Measurements from ENCODE around the gene ARL5B. TPM values are rescaled to one million over a fixed set of nuclear protein-coding genes. Genes with fewer than 3 reads are reported as not detected.

ARL5B gene
- total RNA-seq, 1 donor from 2014 or later = 38.4 TPM

GRCh38 chr10:18647151-18647550 is 12.1 kb upstream of the ARL5B start:
- no peak for TF ChIP-seq CTCF (conservative IDR thresholded peaks at IDR 0.05)
- H3K4me3 Mint-ChIP-seq = no peak overlapping the region

GRCh38 chr10:18647945-18648344 is 11.3 kb upstream of the ARL5B start:
- Mint-ChIP-seq H3K9me3 (no peaks in the 10 kb centered on the region), H3K4me3 (peak overlapping the region; percentile 41), H3K27ac (ENCODE audit: unreplicated experiment) (no peak overlapping the region), H3K4me1 (peaks cover 42% of the 10 kb centered on the region), H3K27me3 (ENCODE audit: low read depth) (no peaks in the 10 kb centered on the region), H3K36me3 (ENCODE audit: low read depth) (no peaks in the 10 kb centered on the region)
- no peak for DNase-seq (ENCODE audit: low read depth, low spot score)
- no peak for TF ChIP-seq CTCF (conservative IDR thresholded peaks at IDR 0.05)

More at GRCh38 chr10:18647151-18647550, 12.1 kb upstream of the ARL5B start:
- Mint-ChIP-seq H3K27me3 (ENCODE audit: low read depth) (no peaks in the 10 kb centered on the region), H3K4me1 (peaks cover 39% of the 10 kb centered on the region), H3K27ac (ENCODE audit: unreplicated experiment) (no peak overlapping the region), H3K9me3 (no peaks in the 10 kb centered on the region), H3K36me3 (ENCODE audit: low read depth) (no peaks in the 10 kb centered on the region)
- DNase-seq (ENCODE audit: low read depth, low spot score) = no peak

GRCh38 chr10:18649364-18649959 is 9.8 kb upstream of the ARL5B start:
- Mint-ChIP-seq H3K27me3 (ENCODE audit: low read depth) (no peaks in the 10 kb centered on the region), H3K4me1 (peaks cover 42% of the 10 kb centered on the region), H3K9me3 (no peaks in the 10 kb centered on the region), H3K27ac (ENCODE audit: unreplicated experiment) (no peak overlapping the region), H3K36me3 (ENCODE audit: low read depth) (no peaks in the 10 kb centered on the region), H3K4me3 (peak overlapping the region; percentile 99)
- DNase-seq (ENCODE audit: low read depth, low spot score) = no peak
- no peak for TF ChIP-seq CTCF (conservative IDR thresholded peaks at IDR 0.05)

GRCh38 chr10:18650404-18650997 is 8.7 kb upstream of the ARL5B start:
- DNase-seq (ENCODE audit: low read depth, low spot score) = no peak
- Mint-ChIP-seq H3K27ac (ENCODE audit: unreplicated experiment) (peak overlapping the region; percentile 99), H3K4me1 (peaks cover 42% of the 10 kb centered on the region), H3K36me3 (ENCODE audit: low read depth) (no peaks in the 10 kb centered on the region), H3K9me3 (no peaks in the 10 kb centered on the region), H3K27me3 (ENCODE audit: low read depth) (no peaks in the 10 kb centered on the region), H3K4me3 (peak overlapping the region; percentile 99)
- TF ChIP-seq CTCF (conservative IDR thresholded peaks at IDR 0.05) = no peak

- no peak for TF ChIP-seq CTCF (conservative IDR thresholded peaks at IDR 0.05)
- Mint-ChIP-seq H3K36me3 (ENCODE audit: low read depth) (no peaks in the 10 kb centered on the region), H3K4me1 (peaks cover 42% of the 10 kb centered on the region), H3K4me3 (peak within 1 kb of the TSS; percentile 99), H3K27ac (ENCODE audit: unreplicated experiment) (peak within 1 kb of the TSS; percentile 99), H3K9me3 (no peaks in the 10 kb centered on the region), H3K27me3 (ENCODE audit: low read depth) (no peaks in the 10 kb centered on the region)
- DNase-seq (ENCODE audit: low read depth, low spot score) = peak; percentile 80
Observed at GRCh38 chr10:18651324-18652007, 7.8 kb upstream of the ARL5B start, which contains the start of gene NSUN6. TSS of gene NSUN6 (minus strand) at chr10:18651587. CDS start at chr10:18651203, 384 bp downstream.

Data from neural crest cell (in vitro differentiated cells).